Ishikawa (cell line): ENCODE data around the gene ARGLU1.

Experiments
- CEBPB ChIP-seq: IDR thresholded peaks from 2 replicates; pipeline ENCODE4 v1.6.1; 2012
- CREB1 ChIP-seq: IDR thresholded peaks from 2 replicates; pipeline ENCODE4 v1.6.1; 2012; ENCODE audit warnings: low read depth
- EGR1 ChIP-seq: IDR thresholded peaks from 2 replicates; pipeline ENCODE4 v1.6.1; 2012
- EP300 ChIP-seq: IDR thresholded peaks from 2 replicates; pipeline ENCODE4 v1.6.1; 2012; ENCODE audit warnings: borderline replicate concordance
- FOXM1 ChIP-seq: IDR thresholded peaks from 2 replicates; pipeline ENCODE4 v1.6.1; 2012; ENCODE audit warnings: low read depth, borderline replicate concordance
- MAX ChIP-seq: IDR thresholded peaks from 2 replicates; pipeline ENCODE4 v1.6.1; 2012
- NFIC ChIP-seq: IDR thresholded peaks from 2 replicates; pipeline ENCODE4 v1.6.1; 2012
- RAD21 ChIP-seq: IDR thresholded peaks from 2 replicates; pipeline ENCODE4 v1.6.1; 2012; ENCODE audit warnings: low read depth
- REST ChIP-seq: IDR thresholded peaks from 2 replicates; pipeline ENCODE4 v1.6.1; 2012; ENCODE audit warnings: low read depth, mild to moderate bottlenecking
- TAF1 ChIP-seq: IDR thresholded peaks from 2 replicates; pipeline ENCODE4 v1.6.1; 2012; ENCODE audit warnings: low read depth, mild to moderate bottlenecking
- TCF12 ChIP-seq: IDR thresholded peaks from 2 replicates; pipeline ENCODE4 v1.6.1; 2012; ENCODE audit warnings: low read depth
- TEAD4 ChIP-seq: IDR thresholded peaks from 2 replicates; pipeline ENCODE4 v1.6.1; 2012
- USF1 ChIP-seq: IDR thresholded peaks from 2 replicates; pipeline ENCODE4 v1.6.1; 2012
- YY1 ChIP-seq: IDR thresholded peaks from 2 replicates; pipeline ENCODE4 v1.6.1; 2012; ENCODE audit warnings: low read depth
- ZBTB7A ChIP-seq: IDR thresholded peaks from 2 replicates; pipeline ENCODE4 v1.6.1; 2012; ENCODE audit warnings: low read depth

The ARGLU1 gene

GRCh38 chr13:106573868-106574267 is 5.9 kb upstream of the ARGLU1 start:
- no peak for TF ChIP-seq FOXM1
- TF ChIP-seq RAD21: no peak
- no peak for TF ChIP-seq TCF12
- TF ChIP-seq REST: no peak
- no peak for TF ChIP-seq YY1
- no peak for TF ChIP-seq MAX
- no peak for TF ChIP-seq NFIC
- no peak for TF ChIP-seq USF1
- TF ChIP-seq CEBPB: no peak
- no peak for TF ChIP-seq TEAD4
- no peak for TF ChIP-seq ZBTB7A

- TF ChIP-seq YY1: no peak
- no peak for TF ChIP-seq TCF12
- TF ChIP-seq USF1: no peak
- TF ChIP-seq TEAD4: no peak
- no peak for TF ChIP-seq REST
- no peak for TF ChIP-seq TAF1
- no peak for TF ChIP-seq EP300
- no peak for TF ChIP-seq MAX
- no peak for TF ChIP-seq NFIC
- no peak for TF ChIP-seq ZBTB7A
- TF ChIP-seq EGR1: no peak
- no peak for TF ChIP-seq RAD21
Measured at GRCh38 chr13:106573284-106573846, 5.4 kb upstream of the ARGLU1 start.

GRCh38 chr13:106570299-106570852 is 2.4 kb upstream of the ARGLU1 start:
- TF ChIP-seq TEAD4 (0 out of 2 replicates have a peak, but pooled peaks have one; percentile 14), ZBTB7A (no peak)

- TF ChIP-seq CEBPB (no peak), NFIC (no peak), REST (no peak), TEAD4 (no peak), EGR1 (no peak), TCF12 (no peak), TAF1 (no peak), YY1 (no peak), CREB1 (no peak), MAX (no peak), ZBTB7A (no peak), RAD21 (no peak), EP300 (no peak), USF1 (no peak)
Measured at GRCh38 chr13:106569233-106570095, 1.5 kb upstream of the ARGLU1 start.
